Amniotic stem cell (primary cell): Measurements from ENCODE around the gene OTUD5.
"Not testable (repeated sequence)": the region's sequence is repeated elsewhere in the genome, so short reads cannot be mapped to it uniquely, and the experiment has no call there.

Source experiments
- DNase-seq: peaks from one replicate; lab custom pipeline; 2025; lab: John Stamatoyannopoulos, UW

Gene OTUD5

DNA sequence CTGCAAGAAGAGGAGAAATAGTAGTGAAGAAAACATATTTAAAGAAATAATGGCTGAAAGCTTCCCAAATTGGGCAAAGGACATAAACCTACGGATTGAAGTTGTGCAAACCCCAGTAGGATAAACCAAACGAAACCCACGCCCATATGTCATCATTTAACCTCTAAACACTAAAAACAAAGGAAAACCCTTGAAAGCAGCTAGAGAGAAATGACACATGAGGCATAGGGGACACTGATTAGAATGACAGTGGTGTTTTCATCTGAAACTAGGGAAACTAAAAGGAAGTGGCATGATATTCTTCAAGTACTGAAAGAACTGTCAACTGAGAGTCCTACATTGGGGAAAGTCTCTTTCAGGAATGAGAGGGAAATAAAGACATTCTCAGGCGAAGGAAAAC, 80.5 kb downstream of the OTUD5 start:
- not testable (repeated sequence) for DNase-seq
